ENCODE measurements around the gene MIEF2. TPM values are rescaled to one million over a fixed set of nuclear protein-coding genes. Genes with fewer than 3 reads are reported as not detected.
A peak's percentile ranks its signal among the peaks of the same experiment; 100 is the strongest.

The MIEF2 gene
- polyA plus RNA-seq, 1 experiment = 12.0 TPM

DNA sequence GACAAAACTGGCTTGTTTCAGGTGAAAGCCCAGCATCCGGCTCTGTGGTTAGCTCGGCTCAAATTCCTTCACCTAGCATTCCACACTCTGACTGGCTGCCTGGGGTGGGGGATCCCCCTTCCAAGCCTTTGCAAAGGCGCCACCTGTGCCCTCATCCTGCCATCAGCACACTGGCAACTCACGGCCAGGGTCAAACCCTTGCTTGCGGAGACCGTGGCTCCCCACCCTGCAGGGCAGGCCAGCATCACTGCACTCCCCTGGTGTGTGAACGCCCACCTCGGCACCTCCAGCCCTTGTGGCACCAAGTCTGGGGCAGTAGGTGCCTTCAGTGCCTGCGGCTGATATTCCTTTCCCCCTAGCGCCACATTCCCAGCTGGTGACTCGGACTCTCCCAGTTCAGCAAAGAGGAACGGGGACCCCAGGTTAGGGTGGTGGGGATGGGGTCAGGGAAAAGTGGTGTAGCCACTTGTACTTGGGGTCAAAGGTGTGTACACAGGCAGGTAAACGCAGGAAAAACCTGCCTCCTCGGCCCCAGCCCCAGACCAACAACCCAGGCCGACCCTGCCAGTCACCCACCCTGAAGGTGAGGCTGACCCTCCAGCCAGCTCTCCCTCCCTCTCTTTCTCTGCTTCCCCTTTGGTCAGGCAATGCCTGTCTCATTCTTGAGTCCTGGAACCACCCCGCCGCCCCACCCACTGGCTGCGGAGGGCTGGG lies 3.0 kb upstream of the MIEF2 start:
- CTCF ChIA-PET = interaction anchor here (1.5 to 2.9 kb wide), 2 partner anchors 9 to 63 kb away, joined by 4 to 11 read pairs; no protein-coding TSS in a partner anchor
- POLR2A ChIA-PET = no interaction called here

DNA sequence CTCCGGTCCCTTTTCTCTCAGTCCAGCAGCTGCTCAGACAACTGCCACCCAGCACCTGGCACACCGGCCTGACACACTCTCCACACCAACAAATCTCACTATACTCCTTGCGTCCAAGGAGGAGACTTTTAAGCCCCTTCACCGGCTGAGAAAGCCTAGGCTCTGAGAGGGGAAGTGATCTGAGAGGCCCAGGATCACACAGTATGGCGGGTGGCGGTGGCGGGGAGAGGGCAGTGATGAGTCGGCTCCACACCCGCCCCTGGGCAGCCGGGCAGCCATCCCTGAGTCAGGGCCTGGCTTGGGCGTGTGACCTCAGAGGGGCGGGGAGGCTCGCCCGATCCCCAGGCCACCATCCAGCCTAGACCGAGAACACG lies 2.5 kb upstream of the MIEF2 start:
- no peaks in the 10 kb centered on the region for H3K27me3 ChIP-seq (ENCODE audit: control insufficient read depth, insufficient read depth, low read length)
- POLR2A ChIA-PET = no interaction called here
- DNase-seq (ENCODE audit: low read depth) = no peak
- peak overlapping the region; percentile 90 for H3K4me3 ChIP-seq (ENCODE audit: low read depth, low read length)
- peaks cover 36% of the 10 kb centered on the region for H3K36me3 ChIP-seq (ENCODE audit: control insufficient read depth, insufficient read depth, low read length)
- CTCF ChIA-PET = interaction anchor here (1.5 to 2.9 kb wide), 2 partner anchors 10 to 62 kb away, joined by 4 to 11 read pairs; no protein-coding TSS in a partner anchor
- TF ChIP-seq, protein P1, sequence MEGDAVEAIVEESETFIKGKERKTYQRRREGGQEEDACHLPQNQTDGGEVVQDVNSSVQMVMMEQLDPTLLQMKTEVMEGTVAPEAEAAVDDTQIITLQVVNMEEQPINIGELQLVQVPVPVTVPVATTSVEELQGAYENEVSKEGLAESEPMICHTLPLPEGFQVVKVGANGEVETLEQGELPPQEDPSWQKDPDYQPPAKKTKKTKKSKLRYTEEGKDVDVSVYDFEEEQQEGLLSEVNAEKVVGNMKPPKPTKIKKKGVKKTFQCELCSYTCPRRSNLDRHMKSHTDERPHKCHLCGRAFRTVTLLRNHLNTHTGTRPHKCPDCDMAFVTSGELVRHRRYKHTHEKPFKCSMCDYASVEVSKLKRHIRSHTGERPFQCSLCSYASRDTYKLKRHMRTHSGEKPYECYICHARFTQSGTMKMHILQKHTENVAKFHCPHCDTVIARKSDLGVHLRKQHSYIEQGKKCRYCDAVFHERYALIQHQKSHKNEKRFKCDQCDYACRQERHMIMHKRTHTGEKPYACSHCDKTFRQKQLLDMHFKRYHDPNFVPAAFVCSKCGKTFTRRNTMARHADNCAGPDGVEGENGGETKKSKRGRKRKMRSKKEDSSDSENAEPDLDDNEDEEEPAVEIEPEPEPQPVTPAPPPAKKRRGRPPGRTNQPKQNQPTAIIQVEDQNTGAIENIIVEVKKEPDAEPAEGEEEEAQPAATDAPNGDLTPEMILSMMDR (IDR thresholded peaks at IDR 0.05; ENCODE audit: insufficient read depth, low read depth, low read length) = peak; percentile 18; the same call in 1 of the 2 replicates

More for the DNA sequence above, 3.0 kb upstream of the MIEF2 start:
- TF ChIP-seq, protein P1 (IDR thresholded peaks at IDR 0.05; ENCODE audit: insufficient read depth, low read depth, low read length) = no peak
- Histone ChIP-seq H3K36me3 (ENCODE audit: control insufficient read depth, insufficient read depth, low read length) (peaks cover 34% of the 10 kb centered on the region), H3K27me3 (ENCODE audit: control insufficient read depth, insufficient read depth, low read length) (no peaks in the 10 kb centered on the region), H3K4me3 (ENCODE audit: low read depth, low read length) (peak overlapping the region; percentile 90)
- no peak for DNase-seq (ENCODE audit: low read depth)

DNA sequence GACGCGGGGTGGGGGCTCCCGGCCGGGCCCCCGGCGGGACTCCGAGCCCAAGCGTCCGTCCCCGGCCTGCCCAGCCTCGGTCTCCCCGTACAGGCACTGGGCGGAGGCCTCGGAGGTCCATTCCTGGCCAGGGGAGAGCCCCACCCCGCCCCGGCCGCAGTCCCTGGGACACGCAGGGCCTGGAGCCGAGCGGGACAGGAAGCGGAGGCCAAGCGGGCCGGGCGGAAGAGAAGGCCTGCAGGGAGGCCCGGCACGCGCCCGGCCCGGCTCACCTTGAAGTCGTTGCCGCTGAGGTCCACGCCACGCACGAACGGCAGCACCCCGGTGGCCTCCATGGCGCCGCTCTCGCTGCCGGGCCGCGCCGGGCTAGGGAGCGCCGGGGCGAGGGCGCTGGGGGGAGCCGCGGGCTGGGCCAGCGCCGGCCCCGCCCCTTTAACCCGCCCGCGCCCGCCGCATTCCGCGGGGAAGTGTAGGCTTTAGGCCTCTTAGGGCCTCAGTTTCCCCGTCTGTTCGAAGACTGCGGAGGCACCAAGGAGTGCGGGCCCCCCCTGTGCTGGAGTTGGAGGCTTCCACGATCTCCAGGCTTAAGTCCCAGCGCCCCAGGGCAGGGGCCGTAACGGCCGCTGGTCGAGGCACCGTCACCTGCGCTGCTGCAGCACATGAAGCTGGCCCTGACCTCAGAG lies 2.0 kb upstream of the MIEF2 start, which contains the start of gene FLII:
TSS of gene FLII (minus strand) at position 383 of the 683 bp plus-strand sequence. CDS start at position 335, 48 bp downstream.
- Histone ChIP-seq H3K4me3 (ENCODE audit: low read depth, low read length) (peak within 1 kb of the TSS; percentile 90), H3K27me3 (ENCODE audit: control insufficient read depth, insufficient read depth, low read length) (no peaks in the 10 kb centered on the region), H3K36me3 (ENCODE audit: control insufficient read depth, insufficient read depth, low read length) (peaks cover 35% of the 10 kb centered on the region)
- POLR2A ChIA-PET = no interaction called here
- TF ChIP-seq, protein P1 (IDR thresholded peaks at IDR 0.05; ENCODE audit: insufficient read depth, low read depth, low read length) = no peak
- DNase-seq (ENCODE audit: low read depth) = no peak
- CTCF ChIA-PET = no interaction called here

DNA sequence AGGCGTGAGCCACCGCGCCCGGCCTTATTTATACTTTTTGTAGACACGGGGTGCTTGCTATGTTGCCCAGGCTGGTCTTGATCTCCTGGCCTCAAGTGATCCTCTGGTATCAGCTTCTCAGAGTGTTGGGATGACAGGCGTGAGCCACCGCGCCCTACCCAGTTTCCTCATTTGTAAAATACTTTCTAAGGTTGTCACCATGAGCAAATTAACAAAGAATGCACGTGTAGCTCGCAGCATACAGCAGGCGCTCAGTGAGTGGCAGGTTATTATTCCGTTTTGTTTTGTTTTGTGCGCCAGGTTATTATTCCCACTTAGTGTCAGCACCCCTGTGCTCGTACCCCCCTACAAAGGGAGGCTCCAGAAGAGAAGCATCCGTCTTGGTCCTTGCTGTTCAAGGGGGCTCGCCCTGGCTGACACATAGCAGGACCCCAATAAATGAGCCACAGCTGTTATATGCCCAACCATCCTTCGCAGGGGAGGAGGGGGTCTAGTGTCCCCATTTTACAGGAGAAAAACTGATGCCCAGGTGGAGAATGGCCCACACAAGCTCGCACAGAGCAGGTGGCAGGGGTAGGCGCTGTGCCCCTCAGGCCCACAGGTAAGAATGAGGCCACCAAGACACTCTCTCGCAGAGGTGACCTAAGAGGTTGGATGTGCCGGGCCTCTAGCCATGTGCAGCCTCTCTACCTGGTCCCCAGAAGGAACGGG lies 686 bp upstream of the MIEF2 start:
- ChIA-PET CTCF (interaction anchor here (1.2 kb wide), 1 partner anchor 12 kb away, joined by 3 read pairs; no protein-coding TSS in a partner anchor), POLR2A (no interaction called here)
- no peak for DNase-seq (ENCODE audit: low read depth)
- Histone ChIP-seq H3K27me3 (ENCODE audit: control insufficient read depth, insufficient read depth, low read length) (no peaks in the 10 kb centered on the region), H3K4me3 (ENCODE audit: low read depth, low read length) (peak overlapping the region; percentile 80), H3K36me3 (ENCODE audit: control insufficient read depth, insufficient read depth, low read length) (peaks cover 36% of the 10 kb centered on the region)
- TF ChIP-seq, protein P1 (IDR thresholded peaks at IDR 0.05; ENCODE audit: insufficient read depth, low read depth, low read length) = no peak

DNA sequence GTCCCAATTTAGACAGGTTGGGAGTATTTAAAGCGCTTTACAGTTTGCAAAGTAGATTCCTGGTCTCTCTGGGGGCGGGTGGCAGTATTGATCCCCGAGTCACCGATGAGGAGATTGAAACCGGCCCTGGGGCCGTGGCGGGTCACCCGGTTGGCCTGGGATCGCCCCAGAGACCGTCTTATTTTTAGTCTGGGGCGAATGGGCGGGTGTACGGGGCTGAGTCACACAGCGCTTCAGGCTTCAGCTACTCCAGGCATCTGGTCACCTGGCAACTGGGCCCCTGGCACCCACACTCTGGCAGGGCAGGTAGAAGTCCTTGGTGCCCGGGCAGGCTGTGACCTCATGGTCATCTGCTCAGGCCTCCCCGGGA lies 669 bp downstream of the MIEF2 start:
- Histone ChIP-seq H3K36me3 (ENCODE audit: control insufficient read depth, insufficient read depth, low read length) (peaks cover 33% of the 10 kb centered on the region), H3K4me3 (ENCODE audit: low read depth, low read length) (peak overlapping the region; percentile 80), H3K27me3 (ENCODE audit: control insufficient read depth, insufficient read depth, low read length) (no peaks in the 10 kb centered on the region)
- TF ChIP-seq, protein P1 (IDR thresholded peaks at IDR 0.05; ENCODE audit: insufficient read depth, low read depth, low read length) = no peak
- no peak for DNase-seq (ENCODE audit: low read depth)
- ChIA-PET POLR2A (interaction anchor here (0.6 kb wide), 1 partner anchor 41 kb away, joined by 4 read pairs; no protein-coding TSS in a partner anchor), CTCF (interaction anchor here (1.2 to 1.7 kb wide), 2 partner anchors 14 to 27 kb away, joined by 3 read pairs; no protein-coding TSS in a partner anchor)

Data from BJ (cell line).